ENCODE data around the gene ETS2. TPM values are rescaled to one million over a fixed set of nuclear protein-coding genes. Genes with fewer than 3 reads are reported as not detected.

Gene ETS2
- total RNA-seq, 4 donors from 2014 or later, result 72.6 to 147 (median 98.5) TPM

DNA sequence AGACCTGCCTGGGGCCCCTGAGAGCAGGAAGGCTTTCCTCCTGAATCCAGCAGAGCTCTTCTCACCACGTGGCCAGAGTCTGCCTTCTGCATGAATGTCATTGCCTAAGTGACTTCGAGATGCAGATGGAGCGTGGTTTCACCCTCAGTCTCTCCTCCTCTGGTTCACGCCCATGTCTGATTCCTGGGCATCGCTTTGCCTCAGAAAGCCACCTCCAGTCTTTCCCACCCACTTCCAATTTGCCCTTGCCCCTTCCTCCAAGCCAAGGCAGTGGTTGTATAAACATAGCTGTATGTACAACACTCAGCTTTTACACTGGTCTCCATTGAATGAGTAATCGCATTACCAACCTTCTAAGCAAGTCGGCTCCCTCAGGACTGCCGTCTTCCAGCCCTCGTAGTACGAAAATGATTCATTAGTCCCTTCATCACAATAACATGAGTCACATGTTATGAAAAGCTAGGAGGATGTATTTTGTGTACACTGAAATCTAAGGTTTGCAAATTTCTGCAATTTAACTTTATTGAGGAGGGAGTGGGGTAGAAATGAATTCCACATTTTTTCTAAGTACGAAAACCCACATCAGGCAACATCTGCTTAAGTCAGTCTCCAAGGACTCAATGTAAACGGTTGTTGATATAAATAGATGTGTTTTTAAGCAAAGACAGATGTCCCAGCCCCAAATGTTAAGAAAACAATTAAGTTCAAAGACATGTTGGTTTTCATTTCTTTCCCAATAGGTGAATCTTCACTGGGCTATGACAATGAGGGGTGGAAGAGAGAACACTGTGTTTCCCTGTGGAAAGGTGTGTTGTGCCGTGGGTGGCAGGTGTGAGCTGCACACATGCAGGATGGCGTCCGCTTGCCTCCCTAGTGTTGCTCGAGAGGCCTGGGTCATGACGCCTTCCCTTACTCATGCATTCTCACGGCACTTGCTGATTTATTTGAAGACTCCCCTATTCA is 32.3 kb upstream of the ETS2 start:
- Histone ChIP-seq H3K27ac (peak overlapping the region in 1 of 2 donors; percentile 42), H3K27me3 (no peaks in the 10 kb centered on the region), H3K36me3 (no peaks in the 10 kb centered on the region), H3K4me3 (no peak overlapping the region), H3K9me3 (no peaks in the 10 kb centered on the region), H3K4me1 (peaks cover 0 to 5% of the 10 kb centered on the region in 2 donors)
- intact Hi-C loops (cut with DNase I; ENCODE audit: low total_unique reads), result no loop called here
- peak in 1 of 2 donors; percentile 68 for DNase-seq
- TF ChIP-seq, protein P1, sequence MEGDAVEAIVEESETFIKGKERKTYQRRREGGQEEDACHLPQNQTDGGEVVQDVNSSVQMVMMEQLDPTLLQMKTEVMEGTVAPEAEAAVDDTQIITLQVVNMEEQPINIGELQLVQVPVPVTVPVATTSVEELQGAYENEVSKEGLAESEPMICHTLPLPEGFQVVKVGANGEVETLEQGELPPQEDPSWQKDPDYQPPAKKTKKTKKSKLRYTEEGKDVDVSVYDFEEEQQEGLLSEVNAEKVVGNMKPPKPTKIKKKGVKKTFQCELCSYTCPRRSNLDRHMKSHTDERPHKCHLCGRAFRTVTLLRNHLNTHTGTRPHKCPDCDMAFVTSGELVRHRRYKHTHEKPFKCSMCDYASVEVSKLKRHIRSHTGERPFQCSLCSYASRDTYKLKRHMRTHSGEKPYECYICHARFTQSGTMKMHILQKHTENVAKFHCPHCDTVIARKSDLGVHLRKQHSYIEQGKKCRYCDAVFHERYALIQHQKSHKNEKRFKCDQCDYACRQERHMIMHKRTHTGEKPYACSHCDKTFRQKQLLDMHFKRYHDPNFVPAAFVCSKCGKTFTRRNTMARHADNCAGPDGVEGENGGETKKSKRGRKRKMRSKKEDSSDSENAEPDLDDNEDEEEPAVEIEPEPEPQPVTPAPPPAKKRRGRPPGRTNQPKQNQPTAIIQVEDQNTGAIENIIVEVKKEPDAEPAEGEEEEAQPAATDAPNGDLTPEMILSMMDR (IDR thresholded peaks at IDR 0.05), result no peak
- no peak for TF ChIP-seq POLR2A (IDR thresholded peaks at IDR 0.05)

DNA sequence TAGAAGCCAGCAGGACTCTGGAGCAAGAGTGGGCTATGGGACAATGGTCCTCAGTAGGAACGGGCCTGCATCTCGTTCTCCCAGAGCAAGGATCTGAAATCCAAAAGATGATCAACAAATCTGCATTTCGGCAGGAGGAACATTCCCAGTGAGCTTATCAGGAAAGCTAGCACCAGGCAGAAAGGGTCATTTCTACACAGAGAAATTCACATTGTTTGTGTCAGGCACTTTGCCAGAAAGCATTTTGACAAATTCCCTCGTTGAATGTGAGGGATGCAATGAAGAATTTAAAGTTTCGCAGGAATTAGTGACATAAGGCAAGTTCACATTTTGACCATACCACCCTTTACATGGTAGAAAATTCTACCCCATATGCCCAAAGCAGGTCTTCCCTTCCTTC is 31.6 kb upstream of the ETS2 start:
- intact Hi-C loops (cut with DNase I; ENCODE audit: low total_unique reads), result no loop called here
- Histone ChIP-seq H3K27me3 (no peaks in the 10 kb centered on the region), H3K4me3 (no peak overlapping the region), H3K27ac (peak overlapping the region in 1 of 2 donors; percentile 39), H3K36me3 (no peaks in the 10 kb centered on the region), H3K4me1 (peaks cover 0 to 5% of the 10 kb centered on the region in 2 donors), H3K9me3 (no peaks in the 10 kb centered on the region)
- TF ChIP-seq, protein P1 (IDR thresholded peaks at IDR 0.05), result no peak
- TF ChIP-seq POLR2A (IDR thresholded peaks at IDR 0.05), result no peak
- no peak for DNase-seq

DNA sequence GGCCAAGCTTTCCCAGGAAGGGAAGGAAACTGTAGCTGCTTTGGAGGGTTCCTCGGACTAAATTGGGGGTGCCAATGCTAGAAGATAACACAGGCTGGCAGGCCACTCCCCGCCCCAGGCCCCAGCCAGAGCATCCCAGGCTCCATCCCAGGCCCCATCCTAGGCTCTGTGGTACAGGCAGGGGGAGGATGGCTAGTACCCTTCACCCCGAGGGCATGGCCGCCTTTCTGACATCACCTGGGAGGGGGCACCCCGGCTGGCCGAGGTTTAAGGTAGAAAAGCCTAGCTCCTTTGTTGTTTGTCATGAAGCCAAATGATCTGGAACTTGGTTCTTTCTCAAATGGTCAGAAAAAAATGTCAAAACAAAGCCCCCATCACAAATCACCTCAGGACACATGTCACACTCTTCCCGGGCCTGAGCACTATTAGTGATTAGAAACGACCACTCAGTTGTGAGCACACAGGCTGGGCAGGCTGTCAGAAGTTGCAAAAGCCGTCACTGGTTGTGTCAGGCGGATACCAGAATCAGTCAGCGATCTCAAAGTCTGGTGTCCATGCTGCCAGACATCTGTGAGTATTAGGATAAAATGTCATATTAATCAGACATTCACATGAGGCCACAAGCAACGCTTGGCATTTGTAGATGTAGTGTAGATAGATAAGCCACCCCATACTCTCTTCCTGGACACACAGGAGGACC is 31.0 kb upstream of the ETS2 start:
- H3K9me3 ChIP-seq, result no peaks in the 10 kb centered on the region
- no peak for DNase-seq
- H3K27ac ChIP-seq, result no peak overlapping the region
- H3K4me1 ChIP-seq, result peaks cover 0 to 5% of the 10 kb centered on the region in 2 donors
- H3K4me3 ChIP-seq, result no peak overlapping the region
- no peaks in the 10 kb centered on the region for H3K27me3 ChIP-seq
- H3K36me3 ChIP-seq, result no peaks in the 10 kb centered on the region
- TF ChIP-seq, protein P1 (IDR thresholded peaks at IDR 0.05), result no peak
- no peak for TF ChIP-seq POLR2A (IDR thresholded peaks at IDR 0.05)
- intact Hi-C loops (cut with DNase I; ENCODE audit: low total_unique reads), result no loop called here

DNA sequence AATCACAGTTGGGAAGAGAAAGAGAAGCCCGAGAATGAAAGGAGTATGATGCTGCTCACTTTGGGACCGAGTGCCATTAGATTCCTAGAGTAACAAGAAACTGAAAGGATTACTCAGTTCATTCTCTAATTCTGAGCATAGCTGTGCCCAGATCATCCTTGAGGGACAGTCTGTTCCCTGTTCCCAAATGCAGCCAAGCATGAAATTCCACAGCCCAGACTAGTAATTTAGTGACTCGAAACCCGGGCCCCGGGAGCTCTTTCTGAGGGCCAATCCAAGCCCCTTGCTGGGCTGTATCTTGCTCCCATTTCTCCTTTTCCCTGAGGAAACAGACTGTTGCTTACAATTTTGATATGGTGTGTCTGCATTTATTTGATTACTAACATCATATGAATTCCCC is 30.0 kb upstream of the ETS2 start:
- no peak overlapping the region for H3K27ac ChIP-seq
- peaks cover 0 to 5% of the 10 kb centered on the region in 2 donors for H3K4me1 ChIP-seq
- H3K27me3 ChIP-seq, result no peaks in the 10 kb centered on the region
- no peaks in the 10 kb centered on the region for H3K9me3 ChIP-seq
- H3K36me3 ChIP-seq, result no peaks in the 10 kb centered on the region
- H3K4me3 ChIP-seq, result no peak overlapping the region
- intact Hi-C loops (cut with DNase I; ENCODE audit: low total_unique reads), result no loop called here
- no peak for DNase-seq
- TF ChIP-seq, protein P1 (IDR thresholded peaks at IDR 0.05), result no peak
- no peak for TF ChIP-seq POLR2A (IDR thresholded peaks at IDR 0.05)

DNA sequence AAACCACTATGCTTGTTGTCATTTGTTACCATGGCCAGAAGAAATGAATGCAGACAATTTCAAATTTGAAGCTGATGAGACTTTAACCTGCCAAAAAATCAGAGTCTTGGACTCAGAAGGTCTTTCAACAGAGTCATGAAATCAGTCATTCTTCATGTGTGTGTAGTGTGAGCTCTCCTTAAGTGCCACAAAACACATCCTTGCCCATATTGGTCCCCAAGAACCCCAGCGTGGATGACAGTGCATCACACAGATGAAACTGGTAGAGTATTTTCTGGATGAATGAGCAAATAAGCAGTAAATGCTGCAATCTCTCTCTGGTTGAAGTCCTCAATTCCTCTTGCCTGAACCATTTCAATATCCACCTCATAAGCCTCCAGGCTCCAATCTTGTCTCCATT is 28.7 kb upstream of the ETS2 start:
- no peaks in the 10 kb centered on the region for H3K27me3 ChIP-seq
- TF ChIP-seq POLR2A (IDR thresholded peaks at IDR 0.05), result no peak
- TF ChIP-seq, protein P1 (IDR thresholded peaks at IDR 0.05), result no peak
- no peak overlapping the region for H3K27ac ChIP-seq
- no peak for DNase-seq
- H3K4me1 ChIP-seq, result peaks cover 0 to 5% of the 10 kb centered on the region in 2 donors
- intact Hi-C loops (cut with DNase I; ENCODE audit: low total_unique reads), result no loop called here
- H3K4me3 ChIP-seq, result no peak overlapping the region
- H3K9me3 ChIP-seq, result no peaks in the 10 kb centered on the region
- no peaks in the 10 kb centered on the region for H3K36me3 ChIP-seq
